PC-9 (cell line): ENCODE results near the gene ING1.

ENCODE experiments used
- EZH2 ChIP-seq: fragments of 200-600 bp; sonication (generic); IDR thresholded peaks from 2 replicates; pipeline ENCODE4 v1.8.0; 2017; ENCODE audit warnings: antibody characterized with exemption, low read depth
- TF ChIP-seq, protein P1 (sequence below): fragments of 200-600 bp; sonication (generic); conservative IDR thresholded peaks from 2 replicates; pipeline ENCODE4 v1.6.1; 2017; ENCODE audit warnings: mixed run types, antibody characterized with exemption, mild to moderate bottlenecking, moderate library complexity

DNA sequence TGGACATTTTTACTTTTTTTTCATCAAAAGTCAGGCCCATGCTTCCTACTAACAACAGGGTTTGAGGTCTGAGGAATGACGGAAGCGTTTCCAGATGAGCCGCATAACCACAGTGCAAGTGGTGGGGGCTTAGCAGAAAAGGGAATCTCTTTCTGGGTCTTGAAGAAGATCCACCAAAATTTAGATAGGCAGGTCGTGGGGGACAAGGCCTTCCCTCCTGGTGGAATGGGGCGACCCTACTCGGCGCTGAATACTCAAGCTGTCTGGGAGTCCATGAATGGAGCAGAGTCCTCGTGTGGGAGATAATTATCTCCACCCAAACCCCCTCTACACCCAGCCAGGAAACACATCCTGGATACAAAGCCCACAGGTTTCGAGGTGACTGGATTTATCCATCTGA, 44.5 kb upstream of the ING1 start:
- TF ChIP-seq, protein P1, sequence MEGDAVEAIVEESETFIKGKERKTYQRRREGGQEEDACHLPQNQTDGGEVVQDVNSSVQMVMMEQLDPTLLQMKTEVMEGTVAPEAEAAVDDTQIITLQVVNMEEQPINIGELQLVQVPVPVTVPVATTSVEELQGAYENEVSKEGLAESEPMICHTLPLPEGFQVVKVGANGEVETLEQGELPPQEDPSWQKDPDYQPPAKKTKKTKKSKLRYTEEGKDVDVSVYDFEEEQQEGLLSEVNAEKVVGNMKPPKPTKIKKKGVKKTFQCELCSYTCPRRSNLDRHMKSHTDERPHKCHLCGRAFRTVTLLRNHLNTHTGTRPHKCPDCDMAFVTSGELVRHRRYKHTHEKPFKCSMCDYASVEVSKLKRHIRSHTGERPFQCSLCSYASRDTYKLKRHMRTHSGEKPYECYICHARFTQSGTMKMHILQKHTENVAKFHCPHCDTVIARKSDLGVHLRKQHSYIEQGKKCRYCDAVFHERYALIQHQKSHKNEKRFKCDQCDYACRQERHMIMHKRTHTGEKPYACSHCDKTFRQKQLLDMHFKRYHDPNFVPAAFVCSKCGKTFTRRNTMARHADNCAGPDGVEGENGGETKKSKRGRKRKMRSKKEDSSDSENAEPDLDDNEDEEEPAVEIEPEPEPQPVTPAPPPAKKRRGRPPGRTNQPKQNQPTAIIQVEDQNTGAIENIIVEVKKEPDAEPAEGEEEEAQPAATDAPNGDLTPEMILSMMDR = no peak
- TF ChIP-seq EZH2 = no peak
